ENCODE results near the gene CABLES1.

DNA sequence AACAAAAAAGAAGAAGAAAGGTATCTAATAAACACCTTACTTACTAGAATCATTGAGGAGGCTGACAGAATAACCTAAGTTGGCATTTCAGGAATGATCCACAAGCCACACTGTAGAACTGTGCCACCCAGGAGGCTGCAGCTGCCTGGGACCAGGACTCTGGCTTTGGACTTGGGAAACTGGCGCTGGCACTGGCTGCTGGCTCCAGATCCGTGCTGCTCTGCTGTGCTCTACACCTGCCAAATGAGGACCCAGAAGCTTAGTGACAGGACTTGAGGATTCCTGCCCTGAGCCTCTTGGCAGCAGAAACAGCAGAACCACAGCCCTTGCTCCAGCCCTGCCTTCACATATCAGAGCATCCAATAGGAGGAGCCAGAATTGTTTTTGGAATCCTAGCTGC is 113.5 kb downstream of the CABLES1 start:
- TF ChIP-seq CTCF (IDR thresholded peaks at IDR 0.05; ENCODE audit: control extremely low read depth in 1 of 3, insufficient read depth in 1 of 3, low read depth in 1 of 3, low read length in 3 of 3) = no peak
- TF ChIP-seq, protein P1, sequence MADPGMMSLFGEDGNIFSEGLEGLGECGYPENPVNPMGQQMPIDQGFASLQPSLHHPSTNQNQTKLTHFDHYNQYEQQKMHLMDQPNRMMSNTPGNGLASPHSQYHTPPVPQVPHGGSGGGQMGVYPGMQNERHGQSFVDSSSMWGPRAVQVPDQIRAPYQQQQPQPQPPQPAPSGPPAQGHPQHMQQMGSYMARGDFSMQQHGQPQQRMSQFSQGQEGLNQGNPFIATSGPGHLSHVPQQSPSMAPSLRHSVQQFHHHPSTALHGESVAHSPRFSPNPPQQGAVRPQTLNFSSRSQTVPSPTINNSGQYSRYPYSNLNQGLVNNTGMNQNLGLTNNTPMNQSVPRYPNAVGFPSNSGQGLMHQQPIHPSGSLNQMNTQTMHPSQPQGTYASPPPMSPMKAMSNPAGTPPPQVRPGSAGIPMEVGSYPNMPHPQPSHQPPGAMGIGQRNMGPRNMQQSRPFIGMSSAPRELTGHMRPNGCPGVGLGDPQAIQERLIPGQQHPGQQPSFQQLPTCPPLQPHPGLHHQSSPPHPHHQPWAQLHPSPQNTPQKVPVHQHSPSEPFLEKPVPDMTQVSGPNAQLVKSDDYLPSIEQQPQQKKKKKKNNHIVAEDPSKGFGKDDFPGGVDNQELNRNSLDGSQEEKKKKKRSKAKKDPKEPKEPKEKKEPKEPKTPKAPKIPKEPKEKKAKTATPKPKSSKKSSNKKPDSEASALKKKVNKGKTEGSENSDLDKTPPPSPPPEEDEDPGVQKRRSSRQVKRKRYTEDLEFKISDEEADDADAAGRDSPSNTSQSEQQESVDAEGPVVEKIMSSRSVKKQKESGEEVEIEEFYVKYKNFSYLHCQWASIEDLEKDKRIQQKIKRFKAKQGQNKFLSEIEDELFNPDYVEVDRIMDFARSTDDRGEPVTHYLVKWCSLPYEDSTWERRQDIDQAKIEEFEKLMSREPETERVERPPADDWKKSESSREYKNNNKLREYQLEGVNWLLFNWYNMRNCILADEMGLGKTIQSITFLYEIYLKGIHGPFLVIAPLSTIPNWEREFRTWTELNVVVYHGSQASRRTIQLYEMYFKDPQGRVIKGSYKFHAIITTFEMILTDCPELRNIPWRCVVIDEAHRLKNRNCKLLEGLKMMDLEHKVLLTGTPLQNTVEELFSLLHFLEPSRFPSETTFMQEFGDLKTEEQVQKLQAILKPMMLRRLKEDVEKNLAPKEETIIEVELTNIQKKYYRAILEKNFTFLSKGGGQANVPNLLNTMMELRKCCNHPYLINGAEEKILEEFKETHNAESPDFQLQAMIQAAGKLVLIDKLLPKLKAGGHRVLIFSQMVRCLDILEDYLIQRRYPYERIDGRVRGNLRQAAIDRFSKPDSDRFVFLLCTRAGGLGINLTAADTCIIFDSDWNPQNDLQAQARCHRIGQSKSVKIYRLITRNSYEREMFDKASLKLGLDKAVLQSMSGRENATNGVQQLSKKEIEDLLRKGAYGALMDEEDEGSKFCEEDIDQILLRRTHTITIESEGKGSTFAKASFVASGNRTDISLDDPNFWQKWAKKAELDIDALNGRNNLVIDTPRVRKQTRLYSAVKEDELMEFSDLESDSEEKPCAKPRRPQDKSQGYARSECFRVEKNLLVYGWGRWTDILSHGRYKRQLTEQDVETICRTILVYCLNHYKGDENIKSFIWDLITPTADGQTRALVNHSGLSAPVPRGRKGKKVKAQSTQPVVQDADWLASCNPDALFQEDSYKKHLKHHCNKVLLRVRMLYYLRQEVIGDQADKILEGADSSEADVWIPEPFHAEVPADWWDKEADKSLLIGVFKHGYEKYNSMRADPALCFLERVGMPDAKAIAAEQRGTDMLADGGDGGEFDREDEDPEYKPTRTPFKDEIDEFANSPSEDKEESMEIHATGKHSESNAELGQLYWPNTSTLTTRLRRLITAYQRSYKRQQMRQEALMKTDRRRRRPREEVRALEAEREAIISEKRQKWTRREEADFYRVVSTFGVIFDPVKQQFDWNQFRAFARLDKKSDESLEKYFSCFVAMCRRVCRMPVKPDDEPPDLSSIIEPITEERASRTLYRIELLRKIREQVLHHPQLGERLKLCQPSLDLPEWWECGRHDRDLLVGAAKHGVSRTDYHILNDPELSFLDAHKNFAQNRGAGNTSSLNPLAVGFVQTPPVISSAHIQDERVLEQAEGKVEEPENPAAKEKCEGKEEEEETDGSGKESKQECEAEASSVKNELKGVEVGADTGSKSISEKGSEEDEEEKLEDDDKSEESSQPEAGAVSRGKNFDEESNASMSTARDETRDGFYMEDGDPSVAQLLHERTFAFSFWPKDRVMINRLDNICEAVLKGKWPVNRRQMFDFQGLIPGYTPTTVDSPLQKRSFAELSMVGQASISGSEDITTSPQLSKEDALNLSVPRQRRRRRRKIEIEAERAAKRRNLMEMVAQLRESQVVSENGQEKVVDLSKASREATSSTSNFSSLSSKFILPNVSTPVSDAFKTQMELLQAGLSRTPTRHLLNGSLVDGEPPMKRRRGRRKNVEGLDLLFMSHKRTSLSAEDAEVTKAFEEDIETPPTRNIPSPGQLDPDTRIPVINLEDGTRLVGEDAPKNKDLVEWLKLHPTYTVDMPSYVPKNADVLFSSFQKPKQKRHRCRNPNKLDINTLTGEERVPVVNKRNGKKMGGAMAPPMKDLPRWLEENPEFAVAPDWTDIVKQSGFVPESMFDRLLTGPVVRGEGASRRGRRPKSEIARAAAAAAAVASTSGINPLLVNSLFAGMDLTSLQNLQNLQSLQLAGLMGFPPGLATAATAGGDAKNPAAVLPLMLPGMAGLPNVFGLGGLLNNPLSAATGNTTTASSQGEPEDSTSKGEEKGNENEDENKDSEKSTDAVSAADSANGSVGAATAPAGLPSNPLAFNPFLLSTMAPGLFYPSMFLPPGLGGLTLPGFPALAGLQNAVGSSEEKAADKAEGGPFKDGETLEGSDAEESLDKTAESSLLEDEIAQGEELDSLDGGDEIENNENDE (IDR thresholded peaks at IDR 0.05; ENCODE audit: insufficient replicate concordance, low read length) = no peak
- no peak for TF ChIP-seq TAF1 (IDR thresholded peaks at IDR 0.05; ENCODE audit: low read depth, low read length)
